Measurements from ENCODE around the gene CEACAM16. TPM values are rescaled to one million over a fixed set of nuclear protein-coding genes. Genes with fewer than 3 reads are reported as not detected.
A peak's percentile ranks its signal among the peaks of the same experiment; 100 is the strongest.

CEACAM16 gene
- total and polyA plus RNA-seq, 9 of the 15 experiments (the other 6 are each of a cell fraction or from before 2014, with no cell fraction given): not detected

GRCh38 chr19:44689290-44690130 lies 9.4 kb upstream of the CEACAM16 start (continued):
- TF ChIP-seq CEBPG (CRISPR knock-in tag; IDR thresholded peaks at IDR 0.05) (no peak), CEBPG (tag; conservative IDR thresholded peaks at IDR 0.05 in 1 of 2, IDR thresholded peaks at IDR 0.05 in 1 of 2) (no peak), ZNF449 (CRISPR knock-in tag; IDR thresholded peaks at IDR 0.05) (no peak), NR0B1 (IDR thresholded peaks at IDR 0.05; ENCODE audit: partially characterized antibody) (no peak), NONO (IDR thresholded peaks at IDR 0.05; ENCODE audit: low read depth in 2 of 2, low read length in 1 of 2) (no peak), ARHGAP35 (IDR thresholded peaks at IDR 0.05; ENCODE audit: partially characterized antibody) (no peak), HDGF (IDR thresholded peaks at IDR 0.05) (no peak), TCF3 (CRISPR knock-in tag; IDR thresholded peaks at IDR 0.05) (no peak), E2F4 (CRISPR knock-in tag; IDR thresholded peaks at IDR 0.05; ENCODE audit: low read depth) (no peak), ZC3H11A (IDR thresholded peaks at IDR 0.05; ENCODE audit: low read depth, low read length) (no peak), PCBP2 (IDR thresholded peaks at IDR 0.05; ENCODE audit: low read depth, low read length, poor library complexity, severe bottlenecking) (no peak), ATF3 (IDR thresholded peaks at IDR 0.05) (no peak), ATF3 (CRISPR knock-in tag; conservative IDR thresholded peaks at IDR 0.05) (no peak), ZBTB7A (IDR thresholded peaks at IDR 0.05; ENCODE audit: borderline replicate concordance, control insufficient read depth, low read depth, low read length) (peak; percentile 91; the same call in 1 of the 2 replicates), FOXA1 (IDR thresholded peaks at IDR 0.05; ENCODE audit: borderline replicate concordance) (no peak), RHOXF2B (CRISPR knock-in tag; conservative IDR thresholded peaks at IDR 0.05) (no peak), BHLHE40 (IDR thresholded peaks at IDR 0.05; ENCODE audit: low read length) (no peak), SMC3 (conservative IDR thresholded peaks at IDR 0.05; ENCODE audit: insufficient read depth, low read depth, low read length) (peak; percentile 72), RBFOX2 (IDR thresholded peaks at IDR 0.05; ENCODE audit: low read depth, low read length) (no peak), HDAC6 (IDR thresholded peaks at IDR 0.05; ENCODE audit: low read depth, low read length) (no peak), ZNF232 (CRISPR knock-in tag; IDR thresholded peaks at IDR 0.05) (no peak), ZNF436 (CRISPR knock-in tag; IDR thresholded peaks at IDR 0.05) (peak; percentile 65), ZNF41 (CRISPR knock-in tag; conservative IDR thresholded peaks at IDR 0.05) (no peak)
